GM18505 (cell line): ENCODE measurements around the gene TSPYL6.

Experiments used
- ATAC-seq: cut with Tn5 transposase; IDR thresholded peaks from one replicate; pipeline ENCODE4 v1.9.1; 2021; ENCODE audit not compliant: unreplicated experiment
- POLR2A ChIP-seq: IDR thresholded peaks from 4 replicates; pipeline ENCODE4 v1.6.1; 2011; ENCODE audit warnings: borderline replicate concordance; ENCODE audit not compliant: insufficient read depth, insufficient read length; ENCODE audit errors: extremely low read depth

Gene TSPYL6

GRCh38 chr2:54237428-54237827 lies 18.6 kb downstream of the TSPYL6 start:
- no peak for TF ChIP-seq POLR2A
- ATAC-seq = no peak

- ATAC-seq = no peak
- no peak for TF ChIP-seq POLR2A
Observed at GRCh38 chr2:54233832-54234649, 22.0 kb downstream of the TSPYL6 start.

GRCh38 chr2:54228945-54229344 lies 27.1 kb downstream of the TSPYL6 start:
- no peak for ATAC-seq
- no peak for TF ChIP-seq POLR2A

GRCh38 chr2:54227798-54228197 lies 28.2 kb downstream of the TSPYL6 start:
- ATAC-seq = no peak
- no peak for TF ChIP-seq POLR2A

GRCh38 chr2:54226260-54226659 lies 29.8 kb downstream of the TSPYL6 start:
- no peak for ATAC-seq
- no peak for TF ChIP-seq POLR2A

GRCh38 chr2:54224997-54225396 lies 31.0 kb downstream of the TSPYL6 start:
- no peak for ATAC-seq
- no peak for TF ChIP-seq POLR2A

- no peak for TF ChIP-seq POLR2A
- no peak for ATAC-seq
Observed at GRCh38 chr2:54213082-54213481, 42.9 kb downstream of the TSPYL6 start.

- no peak for TF ChIP-seq POLR2A
- ATAC-seq = no peak
Observed at GRCh38 chr2:54212456-54212855, 43.6 kb downstream of the TSPYL6 start.

- TF ChIP-seq POLR2A = no peak
- no peak for ATAC-seq
Observed at GRCh38 chr2:54209379-54209778, 46.6 kb downstream of the TSPYL6 start.

GRCh38 chr2:54208364-54209240 lies 47.4 kb downstream of the TSPYL6 start:
- TF ChIP-seq POLR2A = no peak
- no peak for ATAC-seq

- no peak for TF ChIP-seq POLR2A
- ATAC-seq = no peak
Observed at GRCh38 chr2:54207666-54208195, 48.3 kb downstream of the TSPYL6 start.

- TF ChIP-seq POLR2A = no peak
- peak; percentile 61 for ATAC-seq
Observed at GRCh38 chr2:54206596-54206995, 49.4 kb downstream of the TSPYL6 start.

GRCh38 chr2:54204476-54204875 lies 51.6 kb downstream of the TSPYL6 start:
- no peak for ATAC-seq
- no peak for TF ChIP-seq POLR2A
